ENCODE data around the gene ADGRG1. TPM values are rescaled to one million over a fixed set of nuclear protein-coding genes. Genes with fewer than 3 reads are reported as not detected.

ADGRG1 gene
- total RNA-seq, 3 donors from 2014 or later: 3.6 to 11.9 (median 6.7) TPM

DNA sequence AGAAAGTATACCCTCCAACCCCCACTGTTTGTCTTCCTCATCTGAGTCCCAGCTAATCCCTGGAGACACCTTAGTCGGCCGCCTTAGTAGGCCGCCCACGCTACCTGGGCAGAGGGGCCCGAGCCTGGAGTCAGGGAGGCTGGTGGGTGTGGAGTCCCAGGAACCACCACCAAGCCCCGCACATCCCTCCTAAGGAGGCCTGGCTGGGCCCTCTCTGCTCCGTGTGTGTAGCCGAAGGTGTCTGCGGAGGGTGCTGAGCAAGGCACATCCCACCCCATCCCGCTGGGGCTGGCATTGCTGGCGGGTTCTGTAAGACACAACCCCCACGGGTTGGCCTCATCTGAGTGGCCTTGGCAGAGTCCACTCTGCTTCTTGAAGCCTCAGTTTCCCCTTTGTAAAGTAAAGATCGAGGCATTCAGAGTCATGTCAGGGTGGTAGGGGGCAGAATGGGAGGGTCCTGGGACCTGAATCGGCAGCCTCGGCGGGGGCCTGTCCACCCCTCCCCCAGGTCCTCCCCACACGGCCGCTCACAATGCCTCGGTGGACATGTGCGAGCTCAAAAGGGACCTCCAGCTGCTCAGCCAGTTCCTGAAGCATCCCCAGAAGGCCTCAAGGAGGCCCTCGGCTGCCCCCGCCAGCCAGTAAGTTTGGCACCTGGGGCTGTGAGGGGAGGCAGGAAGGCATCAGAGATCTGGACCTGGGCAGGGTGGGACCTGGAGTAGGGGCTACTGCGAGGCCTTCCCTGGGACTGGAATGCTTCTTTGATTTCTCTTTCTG, 24.5 kb downstream of the ADGRG1 start:
- H3K9me3 Mint-ChIP-seq: no peaks in the 10 kb centered on the region

DNA sequence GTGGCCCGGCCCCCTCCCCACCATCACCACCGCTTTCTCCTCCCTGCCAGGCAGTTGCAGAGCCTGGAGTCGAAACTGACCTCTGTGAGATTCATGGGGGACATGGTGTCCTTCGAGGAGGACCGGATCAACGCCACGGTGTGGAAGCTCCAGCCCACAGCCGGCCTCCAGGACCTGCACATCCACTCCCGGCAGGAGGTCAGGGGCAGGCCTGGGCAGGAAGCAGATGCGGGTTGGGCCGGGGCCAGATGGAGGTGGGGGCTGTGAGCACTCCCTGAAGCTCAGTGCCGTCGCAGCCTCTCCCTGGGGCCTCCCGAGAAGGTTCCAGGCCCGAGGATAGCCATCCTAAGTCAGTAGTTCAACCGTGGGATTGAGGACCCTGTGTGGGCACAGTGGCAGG, 25.5 kb downstream of the ADGRG1 start:
- Mint-ChIP-seq H3K27me3 (ENCODE audit: low read depth) (no peaks in the 10 kb centered on the region), H3K4me1 (ENCODE audit: low read depth) (peaks cover 20% of the 10 kb centered on the region), H3K9me3 (no peaks in the 10 kb centered on the region), H3K36me3 (ENCODE audit: insufficient read depth) (no peaks in the 10 kb centered on the region), H3K4me3 (no peak overlapping the region)
- no peak for DNase-seq
- ATAC-seq: no peak

More for the DNA sequence above, 24.5 kb downstream of the ADGRG1 start:
- Mint-ChIP-seq H3K36me3 (ENCODE audit: insufficient read depth) (no peaks in the 10 kb centered on the region), H3K4me3 (no peak overlapping the region), H3K4me1 (ENCODE audit: low read depth) (peaks cover 27% of the 10 kb centered on the region), H3K27me3 (ENCODE audit: low read depth) (no peaks in the 10 kb centered on the region)
- DNase-seq (no peak), ATAC-seq (no peak)

GRCh38 chr16:57656342-57656955, 28.0 kb downstream of the ADGRG1 start:
- no peak for ATAC-seq
- Mint-ChIP-seq H3K27me3 (ENCODE audit: low read depth) (no peaks in the 10 kb centered on the region), H3K36me3 (ENCODE audit: insufficient read depth) (no peaks in the 10 kb centered on the region), H3K4me1 (ENCODE audit: low read depth) (peaks cover 16% of the 10 kb centered on the region), H3K4me3 (peak overlapping the region; percentile 35), H3K9me3 (no peaks in the 10 kb centered on the region)
- DNase-seq: no peak

- ATAC-seq (no peak), DNase-seq (no peak)
- Mint-ChIP-seq H3K4me3 (no peak overlapping the region), H3K9me3 (no peaks in the 10 kb centered on the region), H3K36me3 (ENCODE audit: insufficient read depth) (no peaks in the 10 kb centered on the region), H3K27me3 (ENCODE audit: low read depth) (no peaks in the 10 kb centered on the region), H3K4me1 (ENCODE audit: low read depth) (peaks cover 8% of the 10 kb centered on the region)
Observed at GRCh38 chr16:57657228-57657627, 28.8 kb downstream of the ADGRG1 start.

GRCh38 chr16:57658130-57658877, 29.9 kb downstream of the ADGRG1 start:
- no peak for DNase-seq
- H3K36me3 Mint-ChIP-seq (ENCODE audit: insufficient read depth): no peaks in the 10 kb centered on the region
- no peak overlapping the region for H3K4me3 Mint-ChIP-seq
- peaks cover 7% of the 10 kb centered on the region for H3K4me1 Mint-ChIP-seq (ENCODE audit: low read depth)
- H3K9me3 Mint-ChIP-seq: no peaks in the 10 kb centered on the region
- no peak for ATAC-seq
- H3K27me3 Mint-ChIP-seq (ENCODE audit: low read depth): no peaks in the 10 kb centered on the region

- Mint-ChIP-seq H3K4me1 (ENCODE audit: low read depth) (peaks cover 7% of the 10 kb centered on the region), H3K36me3 (ENCODE audit: insufficient read depth) (no peaks in the 10 kb centered on the region), H3K9me3 (no peaks in the 10 kb centered on the region), H3K4me3 (no peak overlapping the region), H3K27me3 (ENCODE audit: low read depth) (no peaks in the 10 kb centered on the region)
- ATAC-seq (no peak), DNase-seq (no peak)
Observed at GRCh38 chr16:57658878-57659674, 30.6 kb downstream of the ADGRG1 start.

- no peak overlapping the region for H3K4me3 Mint-ChIP-seq
- ATAC-seq: no peak
- no peaks in the 10 kb centered on the region for H3K27me3 Mint-ChIP-seq (ENCODE audit: low read depth)
- H3K4me1 Mint-ChIP-seq (ENCODE audit: low read depth): peaks cover 7% of the 10 kb centered on the region
- H3K36me3 Mint-ChIP-seq (ENCODE audit: insufficient read depth): no peaks in the 10 kb centered on the region
- H3K9me3 Mint-ChIP-seq: no peaks in the 10 kb centered on the region
- DNase-seq: no peak
Observed at GRCh38 chr16:57660715-57661463, 32.5 kb downstream of the ADGRG1 start.

DNA sequence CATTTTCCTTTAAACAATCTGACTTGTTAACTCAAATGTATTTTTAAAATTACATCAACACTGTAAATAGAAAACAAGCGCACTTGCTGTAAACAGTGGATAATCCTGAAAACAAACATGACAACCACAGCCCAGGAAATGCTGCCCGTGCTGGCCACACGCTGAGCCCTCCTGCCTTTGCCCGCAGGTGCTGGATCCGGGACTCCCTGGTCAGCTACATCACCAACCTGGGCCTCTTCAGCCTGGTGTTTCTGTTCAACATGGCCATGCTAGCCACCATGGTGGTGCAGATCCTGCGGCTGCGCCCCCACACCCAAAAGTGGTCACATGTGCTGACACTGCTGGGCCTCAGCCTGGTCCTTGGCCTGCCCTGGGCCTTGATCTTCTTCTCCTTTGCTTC, 33.1 kb downstream of the ADGRG1 start:
- Mint-ChIP-seq H3K27me3 (ENCODE audit: low read depth) (no peaks in the 10 kb centered on the region), H3K4me3 (no peak overlapping the region), H3K36me3 (ENCODE audit: insufficient read depth) (no peaks in the 10 kb centered on the region), H3K9me3 (no peaks in the 10 kb centered on the region), H3K4me1 (ENCODE audit: low read depth) (peaks cover 3% of the 10 kb centered on the region)
- DNase-seq (no peak), ATAC-seq (no peak)

- Mint-ChIP-seq H3K36me3 (ENCODE audit: insufficient read depth) (no peaks in the 10 kb centered on the region), H3K4me3 (no peak overlapping the region), H3K4me1 (ENCODE audit: low read depth) (peaks cover 3% of the 10 kb centered on the region), H3K9me3 (no peaks in the 10 kb centered on the region), H3K27me3 (ENCODE audit: low read depth) (no peaks in the 10 kb centered on the region)
- no peak for DNase-seq
- ATAC-seq: no peak
Observed at GRCh38 chr16:57661936-57662906, 33.8 kb downstream of the ADGRG1 start.

DNA sequence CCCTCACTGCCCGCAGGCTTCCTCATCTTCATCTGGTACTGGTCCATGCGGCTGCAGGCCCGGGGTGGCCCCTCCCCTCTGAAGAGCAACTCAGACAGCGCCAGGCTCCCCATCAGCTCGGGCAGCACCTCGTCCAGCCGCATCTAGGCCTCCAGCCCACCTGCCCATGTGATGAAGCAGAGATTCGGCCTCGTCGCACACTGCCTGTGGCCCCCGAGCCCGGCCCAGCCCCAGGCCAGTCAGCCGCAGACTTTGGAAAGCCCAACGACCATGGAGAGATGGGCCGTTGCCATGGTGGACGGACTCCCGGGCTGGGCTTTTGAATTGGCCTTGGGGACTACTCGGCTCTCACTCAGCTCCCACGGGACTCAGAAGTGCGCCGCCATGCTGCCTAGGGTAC, 35.0 kb downstream of the ADGRG1 start:
- ATAC-seq (no peak), DNase-seq (no peak)
- H3K27me3 Mint-ChIP-seq (ENCODE audit: low read depth): no peaks in the 10 kb centered on the region
- H3K4me3 Mint-ChIP-seq: no peak overlapping the region
- H3K9me3 Mint-ChIP-seq: no peaks in the 10 kb centered on the region
- no peaks in the 10 kb centered on the region for H3K4me1 Mint-ChIP-seq (ENCODE audit: low read depth)
- no peaks in the 10 kb centered on the region for H3K36me3 Mint-ChIP-seq (ENCODE audit: insufficient read depth)

- Mint-ChIP-seq H3K27me3 (ENCODE audit: low read depth) (no peaks in the 10 kb centered on the region), H3K4me3 (no peak overlapping the region), H3K4me1 (ENCODE audit: low read depth) (peaks cover 2% of the 10 kb centered on the region), H3K9me3 (no peaks in the 10 kb centered on the region), H3K36me3 (ENCODE audit: insufficient read depth) (no peaks in the 10 kb centered on the region)
- no peak for ATAC-seq
- DNase-seq: no peak
Observed at GRCh38 chr16:57663917-57664661, 35.7 kb downstream of the ADGRG1 start.

DNA sequence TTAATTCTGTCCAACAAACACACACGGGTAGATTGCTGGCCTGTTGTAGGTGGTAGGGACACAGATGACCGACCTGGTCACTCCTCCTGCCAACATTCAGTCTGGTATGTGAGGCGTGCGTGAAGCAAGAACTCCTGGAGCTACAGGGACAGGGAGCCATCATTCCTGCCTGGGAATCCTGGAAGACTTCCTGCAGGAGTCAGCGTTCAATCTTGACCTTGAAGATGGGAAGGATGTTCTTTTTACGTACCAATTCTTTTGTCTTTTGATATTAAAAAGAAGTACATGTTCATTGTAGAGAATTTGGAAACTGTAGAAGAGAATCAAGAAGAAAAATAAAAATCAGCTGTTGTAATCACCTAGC, 36.2 kb downstream of the ADGRG1 start:
- Mint-ChIP-seq H3K9me3 (no peaks in the 10 kb centered on the region), H3K36me3 (ENCODE audit: insufficient read depth) (no peaks in the 10 kb centered on the region), H3K27me3 (ENCODE audit: low read depth) (no peaks in the 10 kb centered on the region), H3K4me3 (no peak overlapping the region), H3K4me1 (ENCODE audit: low read depth) (peaks cover 2% of the 10 kb centered on the region)
- ATAC-seq (no peak), DNase-seq (no peak)

All from activated T-cell treated with anti-CD3 and anti-CD28 coated beads, Interleukin-2, amount 50 U/mL, for 4 hours (primary cell).